ENCODE data around the gene IBTK.
A peak's percentile ranks its signal among the peaks of the same experiment; 100 is the strongest.

The IBTK gene

DNA sequence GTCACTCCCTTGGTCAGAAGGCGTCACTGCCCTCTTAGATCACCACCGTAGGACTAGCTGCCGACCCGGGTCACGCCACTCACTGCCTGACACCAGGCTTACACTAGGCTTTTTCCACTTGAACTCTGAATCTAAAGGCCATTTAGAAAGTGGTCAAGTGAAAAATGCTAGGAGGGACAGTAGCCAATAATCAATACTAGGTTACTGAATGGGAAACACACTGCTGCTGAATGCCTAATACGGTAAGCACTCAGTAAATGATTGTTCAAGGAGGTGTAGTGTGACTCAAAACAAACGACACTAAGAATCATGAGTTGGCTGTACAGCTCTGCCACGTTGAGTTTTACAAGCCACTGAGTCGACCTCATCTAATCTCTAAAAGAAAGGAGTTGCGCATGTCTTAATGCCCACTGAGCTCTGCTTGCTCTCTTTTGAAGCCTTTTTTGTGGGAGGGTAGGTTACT lies 760 bp upstream of the IBTK start:
- Histone ChIP-seq H4K20me1 (ENCODE audit: insufficient read depth) (no peaks in the 10 kb centered on the region), H2AFZ (ENCODE audit: low read depth) (peak overlapping the region; percentile 85), H3K4me3 (IDR thresholded peaks at IDR 0.05; ENCODE audit: insufficient read depth, low read depth, low read length) (no peak overlapping the region), H3K36me3 (ENCODE audit: insufficient read depth) (no peaks in the 10 kb centered on the region), H3K79me2 (ENCODE audit: insufficient read depth, low read depth) (peaks cover 14% of the 10 kb centered on the region; the same call in 1 of the 2 replicates), H3K4me1 (ENCODE audit: low read depth, poor library complexity, severe bottlenecking) (peaks cover 4% of the 10 kb centered on the region), H3K9ac (peak overlapping the region; percentile 81; the same call in 1 of the 2 replicates), H3K27ac (no peak overlapping the region), H3K4me2 (0 out of 2 replicates have a peak overlapping the region, but pooled peaks have one; percentile 64), H3K27me3 (ENCODE audit: insufficient read depth, low read depth) (no peaks in the 10 kb centered on the region)
- TF ChIP-seq, protein P1, sequence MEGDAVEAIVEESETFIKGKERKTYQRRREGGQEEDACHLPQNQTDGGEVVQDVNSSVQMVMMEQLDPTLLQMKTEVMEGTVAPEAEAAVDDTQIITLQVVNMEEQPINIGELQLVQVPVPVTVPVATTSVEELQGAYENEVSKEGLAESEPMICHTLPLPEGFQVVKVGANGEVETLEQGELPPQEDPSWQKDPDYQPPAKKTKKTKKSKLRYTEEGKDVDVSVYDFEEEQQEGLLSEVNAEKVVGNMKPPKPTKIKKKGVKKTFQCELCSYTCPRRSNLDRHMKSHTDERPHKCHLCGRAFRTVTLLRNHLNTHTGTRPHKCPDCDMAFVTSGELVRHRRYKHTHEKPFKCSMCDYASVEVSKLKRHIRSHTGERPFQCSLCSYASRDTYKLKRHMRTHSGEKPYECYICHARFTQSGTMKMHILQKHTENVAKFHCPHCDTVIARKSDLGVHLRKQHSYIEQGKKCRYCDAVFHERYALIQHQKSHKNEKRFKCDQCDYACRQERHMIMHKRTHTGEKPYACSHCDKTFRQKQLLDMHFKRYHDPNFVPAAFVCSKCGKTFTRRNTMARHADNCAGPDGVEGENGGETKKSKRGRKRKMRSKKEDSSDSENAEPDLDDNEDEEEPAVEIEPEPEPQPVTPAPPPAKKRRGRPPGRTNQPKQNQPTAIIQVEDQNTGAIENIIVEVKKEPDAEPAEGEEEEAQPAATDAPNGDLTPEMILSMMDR (conservative IDR thresholded peaks at IDR 0.05; ENCODE audit: low read depth, low read length): no peak

DNA sequence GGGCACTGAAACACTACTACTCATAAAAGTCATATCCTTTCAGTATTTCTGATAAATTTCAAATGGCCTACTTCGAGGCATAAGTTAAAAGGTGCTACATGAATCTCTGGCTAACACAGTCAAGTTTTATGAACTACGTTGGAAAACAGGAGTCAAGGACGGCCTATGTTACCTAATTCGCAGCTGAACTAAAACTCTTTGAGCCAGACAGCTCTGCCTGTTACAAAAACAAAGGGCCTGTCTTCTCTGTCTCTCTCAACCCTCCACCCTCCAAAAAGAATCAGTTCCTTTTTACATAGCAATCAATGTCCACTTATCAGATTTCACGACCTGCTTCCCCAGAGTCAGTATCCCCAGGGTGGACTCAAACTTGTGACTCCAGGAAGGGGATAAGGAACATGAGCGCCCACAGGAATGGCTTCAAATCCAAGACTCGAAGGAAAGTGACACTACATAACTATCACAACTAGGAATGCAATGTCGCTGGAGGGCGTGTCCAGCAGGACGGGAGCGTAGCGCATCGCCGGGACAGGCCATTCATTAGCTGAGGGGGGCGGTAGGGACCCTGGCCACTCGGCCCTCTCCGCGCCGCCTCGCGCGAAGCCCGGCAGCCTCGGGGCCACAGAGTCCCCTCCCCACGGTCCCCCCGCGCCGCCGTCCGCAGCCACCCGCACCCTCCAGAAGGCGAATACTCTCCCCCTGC lies 591 bp downstream of the IBTK start:
- Histone ChIP-seq H3K36me3 (ENCODE audit: insufficient read depth) (no peaks in the 10 kb centered on the region), H3K27me3 (ENCODE audit: insufficient read depth, low read depth) (no peaks in the 10 kb centered on the region), H3K4me3 (IDR thresholded peaks at IDR 0.05; ENCODE audit: insufficient read depth, low read depth, low read length) (peak overlapping the region; percentile 19), H3K9ac (peak overlapping the region; percentile 81), H3K79me2 (ENCODE audit: insufficient read depth, low read depth) (peaks cover 14% of the 10 kb centered on the region; the same call in 1 of the 2 replicates), H2AFZ (ENCODE audit: low read depth) (peak overlapping the region; percentile 85), H3K4me2 (peak overlapping the region; percentile 64), H3K27ac (peak overlapping the region; percentile 44; the same call in 1 of the 2 replicates), H3K4me1 (ENCODE audit: low read depth, poor library complexity, severe bottlenecking) (peaks cover 4% of the 10 kb centered on the region), H4K20me1 (ENCODE audit: insufficient read depth) (no peaks in the 10 kb centered on the region)
- TF ChIP-seq, protein P1 (conservative IDR thresholded peaks at IDR 0.05; ENCODE audit: low read depth, low read length): no peak

DNA sequence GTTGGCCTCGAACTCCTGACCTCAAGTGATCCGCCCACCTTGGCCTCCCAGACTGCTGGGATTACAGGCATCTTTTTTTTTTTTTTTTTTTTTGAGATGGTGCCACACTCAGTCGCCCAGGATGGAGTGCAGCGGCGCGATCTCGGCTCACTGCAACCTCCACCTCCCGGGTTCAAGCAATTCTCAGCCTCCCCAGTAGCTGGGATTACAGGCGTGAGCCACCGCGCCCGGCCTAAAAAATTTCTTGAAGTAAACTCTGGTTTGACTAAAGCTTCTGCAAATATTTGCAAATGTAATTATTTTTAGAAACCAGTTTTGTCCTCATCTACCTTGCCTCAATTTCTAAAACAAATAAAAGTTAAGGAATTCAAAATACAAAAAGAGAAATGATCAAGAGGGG lies 1.2 kb downstream of the IBTK start:
- H3K27ac ChIP-seq: 0 out of 2 replicates have a peak overlapping the region, but pooled peaks have one; percentile 44

DNA sequence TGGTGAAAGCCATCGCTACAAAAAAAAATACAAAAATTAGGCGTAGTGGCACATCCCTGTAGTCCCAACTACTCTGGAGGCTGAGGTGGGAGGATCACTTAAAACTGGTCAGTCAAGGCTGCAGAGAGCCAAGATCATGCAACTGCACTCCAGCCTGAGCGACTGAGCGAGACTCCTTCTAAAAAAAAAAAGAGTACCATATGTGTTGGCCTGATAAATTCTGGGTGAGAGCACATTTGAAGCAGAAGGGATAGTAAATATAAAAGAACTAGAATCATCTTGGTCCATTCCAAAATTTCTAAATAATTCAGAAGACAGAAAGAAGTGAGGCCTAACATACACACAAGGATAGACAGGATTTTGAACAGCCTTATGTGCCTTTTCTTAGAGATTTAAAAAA lies 2.2 kb downstream of the IBTK start:
- H3K4me1 ChIP-seq (ENCODE audit: low read depth, poor library complexity, severe bottlenecking): peaks cover 4% of the 10 kb centered on the region

More for the DNA sequence above, 1.2 kb downstream of the IBTK start:
- Histone ChIP-seq H3K4me1 (ENCODE audit: low read depth, poor library complexity, severe bottlenecking) (peaks cover 4% of the 10 kb centered on the region), H3K79me2 (ENCODE audit: insufficient read depth, low read depth) (peaks cover 14% of the 10 kb centered on the region; the same call in 1 of the 2 replicates), H3K27me3 (ENCODE audit: insufficient read depth, low read depth) (no peaks in the 10 kb centered on the region), H3K9ac (peak overlapping the region; percentile 81; the same call in 1 of the 2 replicates), H3K36me3 (ENCODE audit: insufficient read depth) (no peaks in the 10 kb centered on the region), H3K4me2 (peak overlapping the region; percentile 64), H3K4me3 (IDR thresholded peaks at IDR 0.05; ENCODE audit: insufficient read depth, low read depth, low read length) (peak overlapping the region; percentile 19), H2AFZ (ENCODE audit: low read depth) (no peak overlapping the region), H4K20me1 (ENCODE audit: insufficient read depth) (no peaks in the 10 kb centered on the region)
- TF ChIP-seq, protein P1 (conservative IDR thresholded peaks at IDR 0.05; ENCODE audit: low read depth, low read length): no peak

More for the DNA sequence above, 2.2 kb downstream of the IBTK start:
- TF ChIP-seq, protein P1 (conservative IDR thresholded peaks at IDR 0.05; ENCODE audit: low read depth, low read length): no peak
- Histone ChIP-seq H3K36me3 (ENCODE audit: insufficient read depth) (no peaks in the 10 kb centered on the region), H3K27ac (no peak overlapping the region), H4K20me1 (ENCODE audit: insufficient read depth) (no peaks in the 10 kb centered on the region), H2AFZ (ENCODE audit: low read depth) (no peak overlapping the region), H3K79me2 (ENCODE audit: insufficient read depth, low read depth) (peaks cover 14% of the 10 kb centered on the region; the same call in 1 of the 2 replicates), H3K9ac (no peak overlapping the region), H3K4me3 (IDR thresholded peaks at IDR 0.05; ENCODE audit: insufficient read depth, low read depth, low read length) (no peak overlapping the region), H3K27me3 (ENCODE audit: insufficient read depth, low read depth) (no peaks in the 10 kb centered on the region), H3K4me2 (no peak overlapping the region)

All from KMS-11 (cell line).